Upper lobe of left lung (tissue), 6 donors: ENCODE data around the gene TRIP12. TPM values are rescaled to one million over a fixed set of nuclear protein-coding genes. Genes with fewer than 3 reads are reported as not detected.

ENCODE experiments used
- ATAC-seq, 2 donors: fragments of 200-7000 bp; cut with Tn5 transposase; one replicate each; pipeline ENCODE4 v1.9.1; 2022; ENCODE audit warnings: mild to moderate bottlenecking in 2 of 2, moderate library complexity in 2 of 2; ENCODE audit not compliant: low FRiP score in 2 of 2
- DNase-seq, 2 donors: peaks; one replicate each; pipeline ENCODE4 v3.0.0-alpha.2; 2019 to 2020
- H3K27ac ChIP-seq, 4 donors: fragments of 200-600 bp; sonication (generic); one replicate each; pipeline ENCODE4 v1.5.1; 2016 to 2019
- H3K27me3 ChIP-seq, 4 donors: fragments of 200-600 bp; sonication (generic); one replicate each; pipeline ENCODE4 v1.5.1; 2017 to 2019
- H3K36me3 ChIP-seq, 4 donors: fragments of 200-600 bp; sonication (generic); one replicate each; pipeline ENCODE4 v1.5.1; 2016 to 2019
- H3K4me1 ChIP-seq, 4 donors: fragments of 200-600 bp; sonication (generic); one replicate each; pipeline ENCODE4 v1.5.1; 2018 to 2019
- H3K4me3 ChIP-seq, 4 donors: fragments of 200-600 bp; sonication (generic); one replicate each; pipeline ENCODE4 v1.5.1; 2017 to 2019; ENCODE audit warnings: mild to moderate bottlenecking in 2 of 4, moderate library complexity in 1 of 4
- H3K9me3 ChIP-seq, 4 donors: fragments of 200-600 bp; sonication (generic); one replicate each; pipeline ENCODE4 v1.5.1; 2018 to 2019
- CTCF ChIP-seq, 6 experiments: fragments of 450-650 bp in 4 of 6; fragments of 200-600 bp in 2 of 6; sonication (generic) in 2 of 6; IDR thresholded peaks; one replicate each; pipeline ENCODE4 v1.5.1; 2016 to 2019; ENCODE audit warnings: antibody characterized with exemption in 6 of 6
- EP300 ChIP-seq, 4 donors: sonication (generic); formaldehyde crosslinking; IDR thresholded peaks; one replicate each; pipeline ENCODE4 v1.5.1; 2017; ENCODE audit warnings: antibody characterized with exemption in 4 of 4, control low read depth in 2 of 4
- POLR2A ChIP-seq, 4 donors: fragments of 450-650 bp; IDR thresholded peaks; one replicate each; pipeline ENCODE4 v1.5.1; 2016 to 2017; ENCODE audit warnings: antibody characterized with exemption in 4 of 4, mild to moderate bottlenecking in 2 of 4
- POLR2AphosphoS5 ChIP-seq, 2 donors: sonication (generic); formaldehyde crosslinking; IDR thresholded peaks; one replicate each; pipeline ENCODE4 v1.5.1; 2017; ENCODE audit warnings: antibody characterized with exemption in 2 of 2
- WGBS, 2 donors: methylation state at CpG; one replicate each; pipeline ENCODE4 v1.1.5; 2017 to 2018; 5-methylcytosine and 5-hydroxymethylcytosine counted together
- total RNA-seq, 6 donors: library from RNA; depleted of rRNA in 4 of 6; stranded (reverse); fragments of >200 nt in 4 of 6; gene quantifications; one replicate each; pipeline versions ENCODE4 v1.1.0 to v1.2.1, GENCODE V29; 2016 to 2021
- donor health status: DM: no; HTN: no; CAD: no; lungs with moderate emphysema.
- donor health status: DM: no; HTN: yes; CAD: no; lungs with severe emphysema.

Gene TRIP12
- total RNA-seq, 6 donors from 2014 or later = 164 to 202 (median 180) TPM

- WGBS, 2 donors = 63 to 71% methylated on average over 5 of the region's 5 CpGs
- no peaks in the 10 kb centered on the region for H3K36me3 ChIP-seq
- H3K4me3 ChIP-seq = no peak overlapping the region
- DNase-seq = no peak
- no peaks in the 10 kb centered on the region for H3K27me3 ChIP-seq
- no peak overlapping the region for H3K27ac ChIP-seq
- no peaks in the 10 kb centered on the region for H3K9me3 ChIP-seq
- TF ChIP-seq EP300 (IDR thresholded peaks at IDR 0.05) = no peak
- no peak for TF ChIP-seq POLR2AphosphoS5 (IDR thresholded peaks at IDR 0.05)
- TF ChIP-seq CTCF (IDR thresholded peaks at IDR 0.05) = no peak
- no peak for TF ChIP-seq POLR2A (IDR thresholded peaks at IDR 0.05)
- no peak for ATAC-seq
- no peaks in the 10 kb centered on the region for H3K4me1 ChIP-seq
Measured at GRCh38 chr2:229943770-229944449, 22.1 kb upstream of the TRIP12 start.

DNA sequence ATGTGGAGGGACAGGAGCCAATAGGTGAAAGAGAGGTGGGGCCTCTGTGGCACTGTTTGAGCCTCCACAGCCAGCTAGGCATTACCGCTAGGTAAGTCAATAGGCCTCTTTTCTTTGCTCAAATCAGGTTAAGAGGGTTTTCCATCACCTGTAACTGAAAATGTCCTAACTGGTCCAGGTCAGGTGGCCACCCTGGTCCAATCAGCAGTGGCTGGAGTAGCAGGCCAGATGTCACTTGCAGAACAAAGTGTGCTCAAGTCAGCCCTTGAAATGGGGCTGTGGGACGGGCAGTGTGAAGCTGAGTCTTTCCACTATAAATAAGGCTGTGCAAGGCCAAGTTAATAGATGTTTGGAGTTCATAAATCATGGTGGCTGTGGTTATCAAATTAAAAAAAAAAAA lies 21.4 kb upstream of the TRIP12 start:
- Histone ChIP-seq H3K27me3 (no peaks in the 10 kb centered on the region), H3K9me3 (no peaks in the 10 kb centered on the region), H3K27ac (no peak overlapping the region), H3K4me3 (no peak overlapping the region), H3K4me1 (no peaks in the 10 kb centered on the region), H3K36me3 (no peaks in the 10 kb centered on the region)
- DNase-seq (no peak), ATAC-seq (no peak)
- WGBS, 2 donors = 96 to 100% methylated on average over 2 of the region's 2 CpGs
- TF ChIP-seq EP300 (IDR thresholded peaks at IDR 0.05) (no peak), POLR2AphosphoS5 (IDR thresholded peaks at IDR 0.05) (no peak), POLR2A (IDR thresholded peaks at IDR 0.05) (no peak), CTCF (IDR thresholded peaks at IDR 0.05) (no peak)

GRCh38 chr2:229942671-229943070 lies 20.9 kb upstream of the TRIP12 start:
- Histone ChIP-seq H3K4me1 (no peaks in the 10 kb centered on the region), H3K36me3 (no peaks in the 10 kb centered on the region), H3K4me3 (no peak overlapping the region), H3K27me3 (no peaks in the 10 kb centered on the region), H3K27ac (no peak overlapping the region), H3K9me3 (no peaks in the 10 kb centered on the region)
- DNase-seq = no peak
- TF ChIP-seq EP300 (IDR thresholded peaks at IDR 0.05) (no peak), POLR2AphosphoS5 (IDR thresholded peaks at IDR 0.05) (no peak), CTCF (IDR thresholded peaks at IDR 0.05) (no peak), POLR2A (IDR thresholded peaks at IDR 0.05) (no peak)
- no peak for ATAC-seq
- WGBS, 2 donors = 97 to 99% methylated on average over 8 of the region's 8 CpGs

- H3K27ac ChIP-seq = no peak overlapping the region
- DNase-seq (no peak), ATAC-seq (no peak)
- H3K9me3 ChIP-seq = no peaks in the 10 kb centered on the region
- H3K4me3 ChIP-seq = no peak overlapping the region
- H3K36me3 ChIP-seq = no peaks in the 10 kb centered on the region
- TF ChIP-seq POLR2AphosphoS5 (IDR thresholded peaks at IDR 0.05) (no peak), EP300 (IDR thresholded peaks at IDR 0.05) (no peak), POLR2A (IDR thresholded peaks at IDR 0.05) (no peak), CTCF (IDR thresholded peaks at IDR 0.05) (no peak)
- 90 to 95% methylated on average over 4 of the region's 4 CpGs for WGBS, 2 donors
- H3K27me3 ChIP-seq = no peaks in the 10 kb centered on the region
- H3K4me1 ChIP-seq = no peaks in the 10 kb centered on the region
Measured at GRCh38 chr2:229937537-229937936, 15.7 kb upstream of the TRIP12 start.

- Histone ChIP-seq H3K27me3 (no peaks in the 10 kb centered on the region), H3K4me1 (no peaks in the 10 kb centered on the region), H3K9me3 (no peaks in the 10 kb centered on the region), H3K27ac (no peak overlapping the region), H3K4me3 (no peak overlapping the region), H3K36me3 (no peaks in the 10 kb centered on the region)
- ATAC-seq = no peak
- DNase-seq = no peak
- TF ChIP-seq CTCF (IDR thresholded peaks at IDR 0.05) (no peak), EP300 (IDR thresholded peaks at IDR 0.05) (no peak), POLR2A (IDR thresholded peaks at IDR 0.05) (no peak), POLR2AphosphoS5 (IDR thresholded peaks at IDR 0.05) (no peak)
- WGBS, 2 donors = 86 to 89% methylated on average over 5 of the region's 5 CpGs
Measured at GRCh38 chr2:229931241-229931640, 9.4 kb upstream of the TRIP12 start.
